OCI-LY1 (cell line): Measurements from ENCODE around the gene ASCL5.

Experiments used
- CTCF ChIP-seq: fragments of 200-600 bp; sonication (generic), shearing (Covaris generic); IDR thresholded peaks from 2 replicates; pipeline ENCODE4 v1.5.1; 2017; ENCODE audit warnings: mild to moderate bottlenecking, antibody characterized with exemption, low read length, moderate library complexity, mixed read lengths
- EZH2 ChIP-seq: fragments of 200-600 bp; sonication (generic), shearing (Covaris generic); IDR thresholded peaks from 2 replicates; pipeline ENCODE4 v1.8.0; 2017; ENCODE audit warnings: borderline replicate concordance, mixed run types, mild to moderate bottlenecking, antibody characterized with exemption, low read length, moderate library complexity, mixed read lengths

- TF ChIP-seq CTCF (no peak), EZH2 (no peak)
These were observed 1.2 kb downstream of the ASCL5 start for GRCh38 chr1:201125800-201126199.
